ENCODE measurements around the gene IPO13.

IPO13 gene

GRCh38 chr1:43937179-43937865, 9.4 kb upstream of the IPO13 start:
- Mint-ChIP-seq H3K4me3 (peak overlapping the region; percentile 37), H3K27ac (no peak overlapping the region), H3K36me3 (peaks cover 9% of the 10 kb centered on the region), H3K4me1 (peaks cover 18% of the 10 kb centered on the region), H3K9me3 (no peaks in the 10 kb centered on the region)
- ATAC-seq, result no peak
- no peak for DNase-seq (ENCODE audit: low spot score in 2 of 2)

- Mint-ChIP-seq H3K9me3 (no peaks in the 10 kb centered on the region), H3K36me3 (peaks cover 9% of the 10 kb centered on the region), H3K4me1 (peaks cover 20% of the 10 kb centered on the region), H3K4me3 (no peak overlapping the region), H3K27ac (peak overlapping the region; percentile 38)
- DNase-seq (ENCODE audit: low spot score in 2 of 2) (no peak), ATAC-seq (no peak)
Observed at GRCh38 chr1:43938383-43938782, 8.4 kb upstream of the IPO13 start.

GRCh38 chr1:43938892-43939587, 7.7 kb upstream of the IPO13 start:
- no peaks in the 10 kb centered on the region for H3K9me3 Mint-ChIP-seq
- peaks cover 17% of the 10 kb centered on the region for H3K4me1 Mint-ChIP-seq
- ATAC-seq (no peak), DNase-seq (ENCODE audit: low spot score in 2 of 2) (no peak)
- H3K4me3 Mint-ChIP-seq, result no peak overlapping the region
- peaks cover 9% of the 10 kb centered on the region for H3K36me3 Mint-ChIP-seq
- peak overlapping the region; percentile 38 for H3K27ac Mint-ChIP-seq

GRCh38 chr1:43942411-43942810, 4.3 kb upstream of the IPO13 start:
- ATAC-seq (no peak), DNase-seq (ENCODE audit: low spot score in 2 of 2) (no peak)
- Mint-ChIP-seq H3K27ac (peak overlapping the region; percentile 36), H3K4me3 (no peak overlapping the region), H3K9me3 (no peaks in the 10 kb centered on the region), H3K4me1 (peaks cover 35% of the 10 kb centered on the region), H3K36me3 (peaks cover 20% of the 10 kb centered on the region)

- Mint-ChIP-seq H3K4me1 (peaks cover 49% of the 10 kb centered on the region), H3K27ac (peak overlapping the region; percentile 99), H3K36me3 (peaks cover 20% of the 10 kb centered on the region), H3K9me3 (no peaks in the 10 kb centered on the region), H3K4me3 (peak overlapping the region; percentile 93)
- no peak for DNase-seq (ENCODE audit: low spot score in 2 of 2)
- no peak for ATAC-seq
Observed at GRCh38 chr1:43944860-43945259, 1.9 kb upstream of the IPO13 start.

- peak overlapping the region; percentile 99 for H3K27ac Mint-ChIP-seq
- peaks cover 57% of the 10 kb centered on the region for H3K4me1 Mint-ChIP-seq
- no peaks in the 10 kb centered on the region for H3K9me3 Mint-ChIP-seq
- peak overlapping the region; percentile 93 for H3K4me3 Mint-ChIP-seq
- peaks cover 20% of the 10 kb centered on the region for H3K36me3 Mint-ChIP-seq
- DNase-seq (ENCODE audit: low spot score in 2 of 2) (no peak), ATAC-seq (no peak)
Observed at GRCh38 chr1:43945674-43946235, 995 bp upstream of the IPO13 start.

GRCh38 chr1:43947061-43947873, 517 bp downstream of the IPO13 start:
- Mint-ChIP-seq H3K4me3 (peak overlapping the region; percentile 93), H3K27ac (peak overlapping the region; percentile 99), H3K36me3 (peaks cover 20% of the 10 kb centered on the region), H3K4me1 (peaks cover 66% of the 10 kb centered on the region), H3K9me3 (no peaks in the 10 kb centered on the region)
- no peak for DNase-seq (ENCODE audit: low spot score in 2 of 2)
- ATAC-seq, result no peak

- H3K36me3 Mint-ChIP-seq, result peaks cover 20% of the 10 kb centered on the region
- no peaks in the 10 kb centered on the region for H3K9me3 Mint-ChIP-seq
- H3K4me1 Mint-ChIP-seq, result peaks cover 60% of the 10 kb centered on the region
- peak overlapping the region; percentile 99 for H3K27ac Mint-ChIP-seq
- H3K4me3 Mint-ChIP-seq, result peak overlapping the region; percentile 93
- ATAC-seq (no peak), DNase-seq (ENCODE audit: low spot score in 2 of 2) (no peak)
Observed at GRCh38 chr1:43947874-43948437, 1.2 kb downstream of the IPO13 start.

GRCh38 chr1:43949678-43950077, 2.9 kb downstream of the IPO13 start:
- Mint-ChIP-seq H3K36me3 (peaks cover 11% of the 10 kb centered on the region), H3K9me3 (no peaks in the 10 kb centered on the region), H3K27ac (no peak overlapping the region), H3K4me1 (peaks cover 53% of the 10 kb centered on the region), H3K4me3 (no peak overlapping the region)
- ATAC-seq, result no peak
- no peak for DNase-seq (ENCODE audit: low spot score in 2 of 2)

GRCh38 chr1:43951021-43951985, 4.6 kb downstream of the IPO13 start:
- peaks cover 37% of the 10 kb centered on the region for H3K4me1 Mint-ChIP-seq
- no peak for ATAC-seq
- DNase-seq (ENCODE audit: low spot score in 2 of 2), result no peak
- no peak overlapping the region for H3K4me3 Mint-ChIP-seq
- peaks cover 2% of the 10 kb centered on the region for H3K36me3 Mint-ChIP-seq
- peak overlapping the region; percentile 29 for H3K27ac Mint-ChIP-seq
- H3K9me3 Mint-ChIP-seq, result no peaks in the 10 kb centered on the region

- Mint-ChIP-seq H3K9me3 (no peaks in the 10 kb centered on the region), H3K4me3 (no peak overlapping the region), H3K4me1 (peaks cover 27% of the 10 kb centered on the region), H3K36me3 (peaks cover 9% of the 10 kb centered on the region), H3K27ac (no peak overlapping the region)
- DNase-seq (ENCODE audit: low spot score in 2 of 2) (no peak), ATAC-seq (no peak)
Observed at GRCh38 chr1:43952731-43953346, 6.1 kb downstream of the IPO13 start.

- Mint-ChIP-seq H3K36me3 (peaks cover 11% of the 10 kb centered on the region), H3K4me3 (no peak overlapping the region), H3K4me1 (peaks cover 22% of the 10 kb centered on the region), H3K9me3 (no peaks in the 10 kb centered on the region), H3K27ac (no peak overlapping the region)
- DNase-seq (ENCODE audit: low spot score in 2 of 2), result no peak
- ATAC-seq, result no peak
Observed at GRCh38 chr1:43953361-43953760, 6.6 kb downstream of the IPO13 start.

GRCh38 chr1:43954036-43954435, 7.3 kb downstream of the IPO13 start:
- Mint-ChIP-seq H3K9me3 (no peaks in the 10 kb centered on the region), H3K27ac (peak overlapping the region; percentile 5), H3K4me3 (no peak overlapping the region), H3K36me3 (peaks cover 11% of the 10 kb centered on the region), H3K4me1 (peaks cover 16% of the 10 kb centered on the region)
- no peak for ATAC-seq
- no peak for DNase-seq (ENCODE audit: low spot score in 2 of 2)

- Mint-ChIP-seq H3K9me3 (no peaks in the 10 kb centered on the region), H3K36me3 (peaks cover 11% of the 10 kb centered on the region), H3K4me1 (peaks cover 3% of the 10 kb centered on the region), H3K4me3 (no peak overlapping the region), H3K27ac (no peak overlapping the region)
- ATAC-seq (no peak), DNase-seq (ENCODE audit: low spot score in 2 of 2) (no peak)
Observed at GRCh38 chr1:43956234-43956633, 9.5 kb downstream of the IPO13 start.
